Adrenal gland (tissue), 5 donors: ENCODE results near the gene MDFI.

Experiments
- POLR2A ChIP-seq, 2 donors: fragments of 450-650 bp; IDR thresholded peaks; one replicate each; pipeline ENCODE4 v1.6.1; 2017; ENCODE audit warnings: antibody characterized with exemption in 2 of 2, mild to moderate bottlenecking in 2 of 2, moderate library complexity in 1 of 2
- TF ChIP-seq, protein P1 (sequence below), 6 experiments: fragments of 450-650 bp in 4 of 6; fragments of 200-600 bp in 2 of 6; sonication (generic) in 1 of 6; IDR thresholded peaks; 1 replicate in 5 of 6; 2 replicates in 1 of 6; pipeline versions ENCODE4 v1.5.1 to v1.8.0; 2016 to 2021; ENCODE audit warnings: antibody characterized with exemption in 6 of 6, mild to moderate bottlenecking in 2 of 6, moderate library complexity in 1 of 6
- donor health status: DM: no; HTN: no; CAD: no.

GRCh38 chr6:41637194-41638001 lies 870 bp upstream of the MDFI start:
- no peak for TF ChIP-seq POLR2A (IDR thresholded peaks at IDR 0.05)
- TF ChIP-seq, protein P1, sequence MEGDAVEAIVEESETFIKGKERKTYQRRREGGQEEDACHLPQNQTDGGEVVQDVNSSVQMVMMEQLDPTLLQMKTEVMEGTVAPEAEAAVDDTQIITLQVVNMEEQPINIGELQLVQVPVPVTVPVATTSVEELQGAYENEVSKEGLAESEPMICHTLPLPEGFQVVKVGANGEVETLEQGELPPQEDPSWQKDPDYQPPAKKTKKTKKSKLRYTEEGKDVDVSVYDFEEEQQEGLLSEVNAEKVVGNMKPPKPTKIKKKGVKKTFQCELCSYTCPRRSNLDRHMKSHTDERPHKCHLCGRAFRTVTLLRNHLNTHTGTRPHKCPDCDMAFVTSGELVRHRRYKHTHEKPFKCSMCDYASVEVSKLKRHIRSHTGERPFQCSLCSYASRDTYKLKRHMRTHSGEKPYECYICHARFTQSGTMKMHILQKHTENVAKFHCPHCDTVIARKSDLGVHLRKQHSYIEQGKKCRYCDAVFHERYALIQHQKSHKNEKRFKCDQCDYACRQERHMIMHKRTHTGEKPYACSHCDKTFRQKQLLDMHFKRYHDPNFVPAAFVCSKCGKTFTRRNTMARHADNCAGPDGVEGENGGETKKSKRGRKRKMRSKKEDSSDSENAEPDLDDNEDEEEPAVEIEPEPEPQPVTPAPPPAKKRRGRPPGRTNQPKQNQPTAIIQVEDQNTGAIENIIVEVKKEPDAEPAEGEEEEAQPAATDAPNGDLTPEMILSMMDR (IDR thresholded peaks at IDR 0.05) = no peak
